Islet precursor cell (in vitro differentiated cells): ENCODE results near the gene PLOD3.

Source experiments
- DNase-seq: peaks from one replicate; pipeline ENCODE4 v3.0.0-alpha.2; 2018

The PLOD3 gene

DNA sequence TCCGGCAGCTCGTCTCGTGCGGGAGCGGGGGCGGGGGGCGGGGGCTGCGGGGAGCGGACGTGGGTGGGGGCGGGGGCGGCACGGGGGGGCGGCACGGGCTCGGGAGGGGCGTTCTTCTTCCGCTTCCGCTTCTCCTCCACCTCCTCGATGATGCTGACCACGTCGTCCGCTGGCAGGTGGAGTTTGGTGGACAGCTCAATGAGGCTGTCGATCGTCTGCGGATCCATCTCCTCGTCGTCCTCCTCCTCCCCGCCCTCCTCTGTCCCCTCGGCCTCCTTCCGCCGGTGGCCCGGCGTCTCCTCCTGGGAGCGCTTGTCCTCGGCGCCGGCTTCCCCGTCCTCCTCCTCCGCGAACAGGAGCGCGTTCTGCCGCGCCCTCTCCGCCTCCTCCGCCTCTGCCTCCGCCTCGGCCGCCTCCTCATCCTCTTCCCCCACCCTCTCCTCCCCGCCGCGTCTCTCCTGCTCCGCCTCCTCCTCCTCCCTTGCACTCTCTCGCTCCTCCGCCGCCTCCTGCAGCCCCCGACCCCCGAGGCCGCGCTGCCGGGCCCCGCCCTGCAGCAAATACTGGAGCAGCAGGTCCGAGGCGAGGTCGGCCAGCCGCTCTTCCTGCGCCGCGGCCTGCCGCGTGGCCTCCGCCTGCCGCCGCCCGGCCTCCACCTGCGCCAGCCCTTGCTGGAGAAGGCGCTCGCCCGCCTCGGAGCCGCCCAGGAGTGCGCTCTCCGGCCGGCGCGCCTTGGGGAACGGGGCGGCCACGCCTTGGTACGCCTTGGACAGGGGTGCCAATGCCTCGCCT is 53.9 kb downstream of the PLOD3 start:
- peak; percentile 83 for DNase-seq

DNA sequence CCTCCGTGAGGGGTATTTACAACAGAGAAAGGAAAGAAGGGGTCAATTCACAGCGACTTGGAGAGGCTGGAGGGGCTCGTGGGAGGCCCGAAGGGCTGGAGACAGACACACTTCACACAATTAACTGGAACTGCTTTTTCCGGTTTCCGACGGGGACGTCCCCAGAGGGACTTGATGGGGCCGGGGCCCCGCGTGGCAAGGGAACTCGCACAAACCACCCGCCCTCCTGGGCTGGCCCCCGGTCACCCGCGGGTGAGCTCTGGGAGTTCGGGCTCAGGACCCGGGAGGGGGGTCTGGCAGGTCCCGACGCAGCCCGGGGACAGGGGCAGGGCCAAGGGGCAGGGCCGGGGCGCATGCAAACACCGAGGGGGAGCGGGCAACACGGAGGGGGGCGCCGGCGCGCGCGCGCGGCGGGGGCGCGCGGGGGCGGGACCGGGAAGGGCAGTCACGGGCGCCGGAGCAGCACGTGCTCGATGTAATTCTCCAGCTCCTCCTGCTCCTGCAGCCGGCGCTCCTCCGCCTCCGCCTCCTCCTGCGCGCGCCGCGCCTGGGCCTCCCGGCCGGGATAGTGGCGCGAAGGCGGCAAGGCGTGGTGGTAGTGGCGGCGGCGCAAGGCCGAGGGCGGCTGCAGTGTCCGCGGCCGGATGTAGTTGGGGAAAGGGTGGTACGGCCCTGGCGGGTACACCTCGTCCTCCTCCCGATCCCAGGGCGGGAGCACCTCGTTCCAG is 54.7 kb downstream of the PLOD3 start:
- DNase-seq: peak; percentile 90

DNA sequence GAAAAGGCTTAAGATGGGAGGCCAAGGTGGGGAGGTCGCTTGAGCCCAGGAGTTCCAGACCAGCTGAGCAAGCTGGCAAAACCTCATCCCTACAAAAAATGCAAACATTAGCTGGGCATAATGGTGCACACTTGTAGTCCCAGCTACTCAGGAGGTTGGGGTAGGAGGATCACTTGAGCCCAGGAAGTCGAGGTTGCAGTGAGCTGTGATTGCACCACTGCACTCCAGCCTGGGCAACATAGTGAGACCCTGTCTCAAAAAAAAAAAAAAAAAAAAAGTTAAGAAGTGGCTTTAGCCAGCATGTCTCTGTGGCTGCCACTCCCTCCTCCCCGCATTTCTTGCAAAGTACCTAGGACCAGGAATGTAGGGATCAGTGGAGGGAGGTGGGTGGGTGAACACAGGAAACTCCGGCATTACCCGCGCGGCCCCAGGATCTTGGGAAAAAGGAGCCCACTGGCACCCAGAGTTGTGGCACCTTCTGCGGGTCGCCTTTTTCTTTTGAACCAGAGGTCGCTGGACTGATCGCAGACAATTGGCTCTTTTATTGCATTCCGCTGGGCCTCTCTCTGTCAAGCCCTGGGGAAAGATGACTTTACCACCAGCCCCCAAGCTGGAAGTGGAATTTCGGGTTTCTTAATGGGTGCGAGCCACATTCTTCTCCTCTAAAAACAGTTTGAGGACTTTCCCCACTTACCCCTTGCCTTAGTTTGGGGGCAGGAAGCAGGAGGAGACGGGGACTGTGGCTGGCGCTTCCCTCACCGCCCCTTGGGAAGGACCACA is 55.5 kb downstream of the PLOD3 start:
- peak; percentile 90 for DNase-seq

DNA sequence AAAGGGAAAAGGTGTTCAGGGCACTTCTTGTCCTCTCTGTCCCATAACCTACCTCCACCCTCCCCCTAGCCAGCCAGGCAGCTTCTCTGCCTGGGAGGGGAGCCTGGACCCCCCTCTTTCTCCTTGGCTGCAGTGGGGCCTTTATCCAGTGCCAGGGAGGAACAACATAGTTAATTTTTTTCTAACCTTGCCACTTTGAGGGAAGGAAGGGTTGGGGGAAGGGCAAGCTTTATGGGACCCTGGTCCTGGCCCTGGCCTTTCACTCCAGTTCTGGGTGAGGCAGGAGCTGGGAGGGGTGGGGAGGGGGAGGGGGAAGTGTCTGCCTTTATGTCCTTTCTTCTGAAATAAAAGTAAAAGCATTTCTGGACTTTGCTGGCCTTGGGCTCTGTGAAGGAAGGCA is 56.5 kb downstream of the PLOD3 start:
- no peak for DNase-seq

DNA sequence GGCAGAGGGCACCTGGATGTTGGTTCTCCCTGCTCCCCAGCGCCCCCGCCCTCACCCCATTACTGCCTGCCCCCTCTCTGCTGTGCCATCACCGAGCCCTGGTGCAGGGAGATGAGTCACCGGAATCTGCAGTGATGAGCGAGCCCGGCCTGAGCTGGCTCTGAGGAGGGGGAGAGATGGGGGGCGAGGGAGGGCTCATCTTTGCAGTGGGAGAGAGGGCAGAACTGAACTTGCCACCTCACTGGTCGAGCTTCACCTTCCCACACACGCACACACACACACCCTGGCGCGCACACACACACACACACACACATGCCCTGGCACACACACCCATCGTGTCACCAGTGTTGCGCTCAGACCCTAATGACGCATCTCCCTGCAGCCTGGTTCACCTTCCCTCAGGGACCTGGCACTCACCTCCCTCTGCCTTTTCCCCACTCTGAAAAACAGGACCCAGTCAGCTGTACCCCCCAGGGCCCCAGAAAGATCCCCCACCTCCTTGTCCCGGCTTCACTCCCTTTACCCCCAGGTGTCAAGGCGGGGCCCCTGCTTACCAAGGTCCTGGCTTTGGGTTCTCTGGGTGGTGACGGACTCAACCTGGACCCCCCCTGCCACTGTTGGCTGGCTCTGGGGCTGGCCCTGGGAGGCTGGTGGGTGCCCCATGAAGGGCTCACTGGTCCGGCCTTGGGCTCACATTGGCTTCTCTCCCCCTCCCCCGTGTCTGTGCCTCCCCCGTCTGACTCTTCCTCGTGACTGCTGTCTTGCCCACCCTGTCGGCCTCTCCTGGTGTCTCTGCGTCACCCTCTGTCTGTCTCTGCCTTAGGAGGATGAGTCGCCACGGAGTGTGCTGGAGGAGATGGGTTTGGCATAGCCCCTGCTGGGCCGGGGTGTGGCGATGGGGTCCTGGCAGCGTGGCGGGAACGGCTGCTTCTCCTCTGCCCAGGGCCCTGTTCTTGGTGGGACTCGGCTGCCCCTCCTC is 57.4 kb downstream of the PLOD3 start:
- DNase-seq: peak; percentile 92

DNA sequence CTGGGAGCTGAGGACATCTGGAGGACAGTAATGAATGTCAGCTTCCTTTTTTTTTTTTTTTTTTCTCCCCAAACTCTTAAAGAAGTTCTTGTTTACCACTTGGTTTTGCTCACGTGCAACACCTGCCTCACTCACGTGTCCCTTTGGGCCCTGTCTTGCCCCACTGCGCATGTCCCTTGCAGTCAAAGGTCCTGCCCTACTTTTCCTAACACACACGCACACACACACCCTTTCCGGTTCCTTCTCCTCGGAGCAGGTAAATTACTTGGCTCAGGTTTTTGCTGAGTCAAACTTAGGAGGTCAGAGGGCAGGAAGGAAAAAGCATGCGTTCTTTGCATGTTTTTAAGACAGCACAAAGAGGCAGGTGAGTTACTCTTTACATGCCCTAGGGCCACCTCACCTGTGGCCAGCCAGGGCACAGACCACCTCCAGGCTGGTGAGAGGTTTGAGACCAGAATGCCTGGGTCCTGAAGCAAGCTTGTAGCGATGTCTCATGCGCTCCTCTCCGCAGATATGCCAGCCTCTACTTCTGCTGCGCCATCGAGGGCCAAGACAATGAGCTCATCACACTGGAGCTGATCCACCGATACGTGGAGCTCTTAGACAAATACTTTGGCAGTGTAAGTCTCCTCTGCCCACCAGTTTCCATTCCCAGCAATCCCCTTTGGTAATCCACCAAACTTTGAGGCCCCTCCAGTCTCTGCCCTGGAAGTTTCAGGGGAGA is 60.4 kb downstream of the PLOD3 start:
- DNase-seq: peak; percentile 78

DNA sequence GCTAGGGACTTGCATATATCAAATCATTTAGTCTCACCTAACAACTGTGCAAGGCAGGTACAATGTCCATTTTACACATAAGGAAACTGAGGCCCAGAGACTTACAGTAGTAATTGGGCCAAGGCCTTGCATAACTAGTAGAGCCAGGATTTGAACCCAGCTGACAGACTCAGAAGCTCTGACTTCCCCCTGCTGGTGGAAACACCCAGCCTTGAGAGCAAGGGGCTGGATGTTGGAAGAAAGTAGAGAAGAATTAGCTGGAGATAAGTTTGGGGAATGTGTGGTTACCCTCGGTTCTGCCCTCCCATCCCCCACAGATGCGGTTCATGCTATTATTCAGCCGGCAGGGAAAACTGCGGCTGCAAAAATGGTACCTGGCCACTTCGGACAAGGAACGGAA is 61.1 kb downstream of the PLOD3 start:
- no peak for DNase-seq
